Esophagus muscularis mucosa (tissue), 4 donors: ENCODE data around the gene SDK2.

Source experiments
- CTCF ChIP-seq, 3 experiments: fragments of 200-600 bp in 2 of 3; fragments of 450-650 bp in 1 of 3; sonication (generic) in 2 of 3; IDR thresholded peaks; one replicate each; pipeline ENCODE4 v1.5.1; 2017 to 2019; ENCODE audit warnings: antibody characterized with exemption in 3 of 3, mild to moderate bottlenecking in 2 of 3, moderate library complexity in 1 of 3
- EP300 ChIP-seq: sonication (generic); formaldehyde crosslinking; IDR thresholded peaks from one replicate; pipeline ENCODE4 v1.6.1; 2017; ENCODE audit warnings: antibody characterized with exemption
- POLR2A ChIP-seq: fragments of 450-650 bp; IDR thresholded peaks from one replicate; pipeline ENCODE4 v1.6.1; 2017; ENCODE audit warnings: antibody characterized with exemption, moderate library complexity, mild to moderate bottlenecking, low read depth
- POLR2AphosphoS5 ChIP-seq, 2 donors: sonication (generic); formaldehyde crosslinking; IDR thresholded peaks; one replicate each; pipeline ENCODE4 v1.6.1; 2017; ENCODE audit warnings: antibody characterized with exemption in 2 of 2

- no peak for TF ChIP-seq CTCF (IDR thresholded peaks at IDR 0.05)
- no peak for TF ChIP-seq POLR2A
- no peak for TF ChIP-seq EP300
- TF ChIP-seq POLR2AphosphoS5 (IDR thresholded peaks at IDR 0.05): no peak
Measured at GRCh38 chr17:73522696-73523095, 121.5 kb downstream of the SDK2 start.
